ENCODE data around the gene FILIP1L. TPM values are rescaled to one million over a fixed set of nuclear protein-coding genes. Genes with fewer than 3 reads are reported as not detected.

The FILIP1L gene
- total RNA-seq, 1 experiment from 2014 or later, result 0.07 TPM

- no peak overlapping the region for H2AFZ ChIP-seq (ENCODE audit: low read length)
- no CpG with 5 or more reads among the region's 2 CpGs for WGBS (ENCODE audit: extremely low coverage, insufficient read length, low lambda C conversion rate)
- no peaks in the 10 kb centered on the region for H3K79me1 ChIP-seq (ENCODE audit: insufficient read depth, low read depth, low read length, poor library complexity, severe bottlenecking)
- no peaks in the 10 kb centered on the region for H3K27me3 Mint-ChIP-seq (ENCODE audit: low read depth)
- H4K8ac ChIP-seq (replicated peaks; ENCODE audit: insufficient read length, low read depth, low read length), result no peak overlapping the region
- no peak overlapping the region for H2AK5ac ChIP-seq (ENCODE audit: insufficient read length, low read length)
- DNase-seq, result no peak
- H3K4me2 ChIP-seq (ENCODE audit: insufficient read depth, insufficient read length, low read length), result no peak overlapping the region
- H3K23me2 ChIP-seq (ENCODE audit: insufficient read length, low read depth, low read length, poor library complexity, severe bottlenecking), result no peaks in the 10 kb centered on the region
- no peak overlapping the region for H4K91ac ChIP-seq (ENCODE audit: insufficient read length, low read depth, low read length)
- no peak overlapping the region for H3K27ac Mint-ChIP-seq
- no peak overlapping the region for H3T11ph ChIP-seq (ENCODE audit: low read length)
- no peak overlapping the region for H2BK120ac ChIP-seq (ENCODE audit: low read depth, low read length, poor library complexity, severe bottlenecking)
- no peaks in the 10 kb centered on the region for H3K9me3 ChIP-seq (ENCODE audit: control insufficient read depth, low read depth, low read length)
- no peak overlapping the region for H2BK15ac ChIP-seq (ENCODE audit: low read depth, low read length)
- no peak overlapping the region for H2BK5ac ChIP-seq (ENCODE audit: insufficient read length, low read length)
- no peaks in the 10 kb centered on the region for H3K79me2 ChIP-seq (ENCODE audit: insufficient read depth, low read length)
- H3K4me3 Mint-ChIP-seq, result no peak overlapping the region
- H2BK20ac ChIP-seq (ENCODE audit: low read depth, low read length, poor library complexity, severe bottlenecking), result no peak overlapping the region
- H4K5ac ChIP-seq (ENCODE audit: insufficient read length, low read depth, low read length), result no peak overlapping the region
- H3K4me1 ChIP-seq (ENCODE audit: insufficient read depth, low read length), result no peaks in the 10 kb centered on the region; the same call in 1 of the 2 replicates
- peaks cover 0 to 4% of the 10 kb centered on the region in 2 experiments; a peak in 1 of 4 replicates for H3K4me1 Mint-ChIP-seq
- no peaks in the 10 kb centered on the region for H3K36me3 Mint-ChIP-seq (ENCODE audit: insufficient read depth in 1 of 3, low read depth in 3 of 3)
- H3K4ac ChIP-seq (ENCODE audit: low read depth, low read length), result no peak overlapping the region
- no peak overlapping the region for H3K18ac ChIP-seq (ENCODE audit: insufficient read length, low read depth, low read length)
- TF ChIP-seq CTCF (conservative IDR thresholded peaks at IDR 0.05), result no peak
- no peak overlapping the region for H2BK12ac ChIP-seq (ENCODE audit: insufficient read length, low read depth, low read length)
- H3K27me3 ChIP-seq (ENCODE audit: insufficient read depth, low read length), result no peaks in the 10 kb centered on the region
- no peak overlapping the region for H3K27ac ChIP-seq (ENCODE audit: insufficient read length, low read depth, low read length)
- H3K56ac ChIP-seq (ENCODE audit: insufficient read length, low read depth, low read length), result no peak overlapping the region
- H3K23ac ChIP-seq (ENCODE audit: insufficient read length, low read depth, low read length), result no peak overlapping the region
- no peak overlapping the region for H3K14ac ChIP-seq (ENCODE audit: insufficient read depth, low read length)
- no peak overlapping the region for H3K9ac ChIP-seq (ENCODE audit: extremely low read depth, insufficient read length, low read length)
- no peaks in the 10 kb centered on the region for H4K20me1 ChIP-seq (ENCODE audit: control insufficient read depth, insufficient read depth, insufficient read length)
- H3K9me3 Mint-ChIP-seq, result no peaks in the 10 kb centered on the region
Measured at GRCh38 chr3:99962703-99963102, 151.6 kb downstream of the FILIP1L start.
